ENCODE measurements around the gene LINC01488.

The LINC01488 gene

GRCh38 chr11:69487391-69487790 lies 5.9 kb downstream of the LINC01488 start:
- no peak for DNase-seq (ENCODE audit: low read depth, low spot score)
- Histone ChIP-seq H3K9ac (ENCODE audit: insufficient read length, low read depth) (no peak overlapping the region), H3K9me3 (ENCODE audit: insufficient read depth, low read length) (peaks cover 2% of the 10 kb centered on the region; the same call in 1 of the 2 replicates), H3K4me1 (ENCODE audit: insufficient read depth, insufficient read length) (peaks cover 32% of the 10 kb centered on the region), H3K27me3 (ENCODE audit: insufficient read depth, insufficient read length) (no peaks in the 10 kb centered on the region), H3K36me3 (ENCODE audit: insufficient read depth, insufficient read length, low read length) (no peaks in the 10 kb centered on the region), H3K4me3 (ENCODE audit: insufficient read length, low read depth) (no peak overlapping the region)
- no peak for TF ChIP-seq ZNF274 (IDR thresholded peaks at IDR 0.05; ENCODE audit: low read depth, low read length)
- TF ChIP-seq YY1 (IDR thresholded peaks at IDR 0.05; ENCODE audit: insufficient read depth, insufficient read length) = no peak
- TF ChIP-seq SUZ12 (IDR thresholded peaks at IDR 0.05; ENCODE audit: extremely low read depth, insufficient read depth, insufficient read length) = no peak

- Histone ChIP-seq H3K27me3 (ENCODE audit: insufficient read depth, insufficient read length) (no peaks in the 10 kb centered on the region), H3K9ac (ENCODE audit: insufficient read length, low read depth) (no peak overlapping the region), H3K4me3 (ENCODE audit: insufficient read length, low read depth) (no peak overlapping the region), H3K4me1 (ENCODE audit: insufficient read depth, insufficient read length) (peaks cover 32% of the 10 kb centered on the region), H3K36me3 (ENCODE audit: insufficient read depth, insufficient read length, low read length) (no peaks in the 10 kb centered on the region), H3K9me3 (ENCODE audit: insufficient read depth, low read length) (no peaks in the 10 kb centered on the region)
- no peak for TF ChIP-seq SUZ12 (IDR thresholded peaks at IDR 0.05; ENCODE audit: extremely low read depth, insufficient read depth, insufficient read length)
- no peak for TF ChIP-seq ZNF274 (IDR thresholded peaks at IDR 0.05; ENCODE audit: low read depth, low read length)
- no peak for TF ChIP-seq YY1 (IDR thresholded peaks at IDR 0.05; ENCODE audit: insufficient read depth, insufficient read length)
- DNase-seq (ENCODE audit: low read depth, low spot score) = no peak
Measured at GRCh38 chr11:69487849-69488542, 6.5 kb downstream of the LINC01488 start.

GRCh38 chr11:69488543-69488940 lies 7.1 kb downstream of the LINC01488 start:
- H3K9me3 ChIP-seq (ENCODE audit: insufficient read depth, low read length) = no peaks in the 10 kb centered on the region
- no peak for TF ChIP-seq SUZ12 (IDR thresholded peaks at IDR 0.05; ENCODE audit: extremely low read depth, insufficient read depth, insufficient read length)
- TF ChIP-seq ZNF274 (IDR thresholded peaks at IDR 0.05; ENCODE audit: low read depth, low read length) = no peak
- no peak for TF ChIP-seq YY1 (IDR thresholded peaks at IDR 0.05; ENCODE audit: insufficient read depth, insufficient read length)
- H3K9ac ChIP-seq (ENCODE audit: insufficient read length, low read depth) = no peak overlapping the region
- DNase-seq (ENCODE audit: low read depth, low spot score) = no peak
- no peaks in the 10 kb centered on the region for H3K36me3 ChIP-seq (ENCODE audit: insufficient read depth, insufficient read length, low read length)
- no peaks in the 10 kb centered on the region for H3K27me3 ChIP-seq (ENCODE audit: insufficient read depth, insufficient read length)
- peaks cover 32% of the 10 kb centered on the region for H3K4me1 ChIP-seq (ENCODE audit: insufficient read depth, insufficient read length)
- H3K4me3 ChIP-seq (ENCODE audit: insufficient read length, low read depth) = no peak overlapping the region

- DNase-seq (ENCODE audit: low read depth, low spot score) = no peak
- H3K27me3 ChIP-seq (ENCODE audit: insufficient read depth, insufficient read length) = no peaks in the 10 kb centered on the region
- no peaks in the 10 kb centered on the region for H3K36me3 ChIP-seq (ENCODE audit: insufficient read depth, insufficient read length, low read length)
- no peak for TF ChIP-seq ZNF274 (IDR thresholded peaks at IDR 0.05; ENCODE audit: low read depth, low read length)
- TF ChIP-seq YY1 (IDR thresholded peaks at IDR 0.05; ENCODE audit: insufficient read depth, insufficient read length) = no peak
- TF ChIP-seq SUZ12 (IDR thresholded peaks at IDR 0.05; ENCODE audit: extremely low read depth, insufficient read depth, insufficient read length) = no peak
- no peaks in the 10 kb centered on the region for H3K9me3 ChIP-seq (ENCODE audit: insufficient read depth, low read length)
- H3K4me1 ChIP-seq (ENCODE audit: insufficient read depth, insufficient read length) = peaks cover 27% of the 10 kb centered on the region
- H3K9ac ChIP-seq (ENCODE audit: insufficient read length, low read depth) = peak overlapping the region; percentile 32
- no peak overlapping the region for H3K4me3 ChIP-seq (ENCODE audit: insufficient read length, low read depth)
Measured at GRCh38 chr11:69489031-69489745, 7.7 kb downstream of the LINC01488 start.

DNA sequence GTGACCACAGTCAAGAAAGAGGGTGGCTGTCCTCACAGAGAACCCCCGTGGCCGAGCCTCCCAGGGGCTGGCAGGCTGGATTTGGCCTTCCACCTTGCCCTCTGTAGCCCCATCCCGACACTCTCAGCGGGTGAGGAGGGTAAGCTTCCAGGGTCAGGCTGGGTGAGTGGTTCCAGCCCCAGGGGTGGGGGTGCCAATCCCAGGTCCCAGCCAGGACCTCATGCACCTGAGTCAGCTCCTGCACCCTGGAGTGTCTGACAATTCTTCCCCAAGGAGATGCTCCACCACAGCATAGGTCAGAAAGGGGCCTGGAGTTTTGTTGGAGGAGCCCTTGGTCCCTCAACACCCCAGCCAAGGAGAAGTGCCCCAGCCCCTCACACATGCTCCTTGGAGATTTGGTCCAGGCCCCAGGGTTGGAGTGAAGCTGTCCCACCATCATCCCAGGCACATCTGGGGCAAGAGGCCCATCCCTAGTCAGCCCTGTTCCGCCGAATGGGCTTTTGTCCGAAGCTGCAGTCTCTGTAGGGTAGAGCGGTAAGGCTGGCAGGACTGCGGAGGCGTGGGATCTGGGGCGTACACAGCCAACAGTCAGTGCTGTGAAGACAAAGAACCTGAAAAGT lies 8.4 kb downstream of the LINC01488 start:
- no peak for DNase-seq (ENCODE audit: low read depth, low spot score)
- Histone ChIP-seq H3K4me3 (ENCODE audit: insufficient read length, low read depth) (no peak overlapping the region), H3K36me3 (ENCODE audit: insufficient read depth, insufficient read length, low read length) (no peaks in the 10 kb centered on the region), H3K27me3 (ENCODE audit: insufficient read depth, insufficient read length) (no peaks in the 10 kb centered on the region), H3K9ac (ENCODE audit: insufficient read length, low read depth) (peak overlapping the region; percentile 32), H3K9me3 (ENCODE audit: insufficient read depth, low read length) (no peaks in the 10 kb centered on the region), H3K4me1 (ENCODE audit: insufficient read depth, insufficient read length) (peaks cover 26% of the 10 kb centered on the region)
- no peak for TF ChIP-seq ZNF274 (IDR thresholded peaks at IDR 0.05; ENCODE audit: low read depth, low read length)
- TF ChIP-seq YY1 (IDR thresholded peaks at IDR 0.05; ENCODE audit: insufficient read depth, insufficient read length) = no peak
- no peak for TF ChIP-seq SUZ12 (IDR thresholded peaks at IDR 0.05; ENCODE audit: extremely low read depth, insufficient read depth, insufficient read length)

- Histone ChIP-seq H3K9ac (ENCODE audit: insufficient read length, low read depth) (no peak overlapping the region), H3K36me3 (ENCODE audit: insufficient read depth, insufficient read length, low read length) (no peaks in the 10 kb centered on the region), H3K27me3 (ENCODE audit: insufficient read depth, insufficient read length) (no peaks in the 10 kb centered on the region), H3K4me3 (ENCODE audit: insufficient read length, low read depth) (no peak overlapping the region), H3K4me1 (ENCODE audit: insufficient read depth, insufficient read length) (peaks cover 24% of the 10 kb centered on the region), H3K9me3 (ENCODE audit: insufficient read depth, low read length) (no peaks in the 10 kb centered on the region)
- no peak for DNase-seq (ENCODE audit: low read depth, low spot score)
- TF ChIP-seq YY1 (IDR thresholded peaks at IDR 0.05; ENCODE audit: insufficient read depth, insufficient read length) (no peak), SUZ12 (IDR thresholded peaks at IDR 0.05; ENCODE audit: extremely low read depth, insufficient read depth, insufficient read length) (no peak), ZNF274 (IDR thresholded peaks at IDR 0.05; ENCODE audit: low read depth, low read length) (no peak)
Measured at GRCh38 chr11:69490516-69490915, 9.1 kb downstream of the LINC01488 start.
